ENCODE measurements around the gene C1orf87. TPM values are rescaled to one million over a fixed set of nuclear protein-coding genes. Genes with fewer than 3 reads are reported as not detected.

Gene C1orf87
- total RNA-seq, 1 donor from 2014 or later = not detected

GRCh38 chr1:60065199-60065598 is 8.4 kb downstream of the C1orf87 start:
- intact Hi-C loops (cut with micrococcal nuclease) = no loop called here

DNA sequence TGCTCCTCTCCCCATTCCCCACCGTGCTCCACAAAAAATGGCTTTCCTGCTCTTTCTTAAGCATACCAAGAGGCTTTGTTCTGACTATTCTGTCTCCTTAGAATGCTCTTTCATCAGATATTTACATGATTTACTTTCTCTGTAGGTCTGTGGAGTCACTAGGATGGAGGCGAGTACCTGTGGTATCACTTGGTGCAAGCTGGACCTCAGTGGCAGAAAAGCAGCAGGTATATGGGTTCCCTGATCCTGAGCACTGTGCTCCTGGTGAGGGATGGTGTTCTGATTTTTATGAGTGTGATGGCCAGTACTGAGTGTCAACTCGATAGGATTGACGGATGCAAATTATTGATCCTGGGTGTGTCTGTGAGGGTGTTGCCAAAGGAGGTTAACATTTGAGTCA is 10.0 kb downstream of the C1orf87 start:
- intact Hi-C loops (cut with micrococcal nuclease) = no loop called here

DNA sequence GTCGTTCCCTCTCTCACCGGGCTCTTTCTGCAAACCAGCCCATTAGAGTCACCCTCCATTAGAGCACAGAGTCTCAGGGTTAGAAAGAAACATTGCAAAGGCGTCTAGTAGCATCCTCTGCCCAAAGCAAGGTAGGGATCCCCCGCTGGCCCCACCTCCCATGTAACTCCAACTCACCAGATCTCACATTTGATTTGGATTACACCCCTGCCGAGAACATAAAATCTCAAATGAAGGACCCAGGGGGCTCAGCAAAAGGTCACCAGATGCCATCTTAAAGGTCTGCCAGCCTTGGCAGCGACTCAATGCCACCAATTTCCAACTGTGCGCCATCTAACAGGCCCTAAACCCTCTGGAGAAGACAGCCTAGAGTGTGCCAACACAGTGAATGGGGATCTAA is 14.1 kb downstream of the C1orf87 start:
- intact Hi-C loops (cut with micrococcal nuclease) = no loop called here

DNA sequence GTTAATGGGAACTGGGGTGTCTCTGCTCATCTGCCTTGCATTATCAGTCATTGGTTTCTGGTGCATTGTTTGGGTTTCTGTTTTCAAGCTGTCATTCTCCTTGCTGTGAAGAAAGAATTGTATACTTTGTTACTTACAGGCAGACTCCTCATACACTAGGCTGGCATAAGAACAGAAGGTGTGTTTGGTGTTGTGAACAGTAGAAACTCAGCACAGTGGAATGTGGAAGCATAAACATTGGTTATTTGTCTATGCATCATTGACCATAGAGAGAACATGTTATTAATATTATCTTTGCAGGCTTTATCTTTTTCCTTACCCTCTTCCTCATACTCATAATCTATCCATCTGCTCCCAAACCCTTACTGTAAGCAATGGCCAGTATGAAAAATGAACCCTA is 18.2 kb downstream of the C1orf87 start:
- intact Hi-C loops (cut with micrococcal nuclease) = no loop called here

DNA sequence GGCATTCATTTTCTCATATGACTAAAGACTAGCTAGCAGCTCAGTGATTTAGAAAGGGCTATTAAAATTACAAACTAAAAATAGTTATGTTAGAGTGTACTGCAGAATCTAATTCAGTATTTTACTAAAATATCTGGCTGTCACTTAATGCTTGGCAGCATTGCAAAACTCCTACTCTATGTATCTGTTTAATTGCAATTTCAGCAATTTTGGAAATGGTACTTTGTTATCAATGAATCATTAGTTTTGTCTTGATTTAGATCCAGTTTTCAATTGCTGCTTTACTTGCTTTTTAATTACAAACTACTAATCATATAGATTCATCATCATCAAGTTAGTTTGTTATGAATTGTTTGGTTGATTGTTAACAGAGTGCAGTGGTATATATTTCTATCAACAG is 19.2 kb downstream of the C1orf87 start:
- intact Hi-C loops (cut with micrococcal nuclease) = no loop called here

GRCh38 chr1:60052601-60053000 is 21.0 kb downstream of the C1orf87 start:
- intact Hi-C loops (cut with micrococcal nuclease) = no loop called here

GRCh38 chr1:60051191-60051590 is 22.4 kb downstream of the C1orf87 start:
- intact Hi-C loops (cut with micrococcal nuclease) = no loop called here

DNA sequence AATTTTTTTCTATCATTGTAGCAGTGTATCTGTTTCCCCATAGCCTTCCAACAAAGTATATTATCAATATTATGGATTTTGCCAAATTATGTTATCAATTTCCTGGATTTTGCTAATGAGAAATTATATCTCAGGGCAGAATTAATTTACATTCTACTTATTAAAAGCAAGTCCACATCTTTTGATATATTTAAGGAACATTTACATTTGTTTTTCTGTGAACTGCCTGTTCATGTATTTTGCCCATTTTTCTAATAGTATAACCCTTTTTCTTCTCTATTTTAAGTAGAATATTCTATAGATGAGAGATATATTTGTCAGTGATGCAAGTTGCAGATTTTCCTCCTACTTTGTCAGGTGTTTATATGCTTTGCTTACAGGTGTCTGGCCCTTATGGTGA is 24.4 kb downstream of the C1orf87 start:
- intact Hi-C loops (cut with micrococcal nuclease) = no loop called here

DNA sequence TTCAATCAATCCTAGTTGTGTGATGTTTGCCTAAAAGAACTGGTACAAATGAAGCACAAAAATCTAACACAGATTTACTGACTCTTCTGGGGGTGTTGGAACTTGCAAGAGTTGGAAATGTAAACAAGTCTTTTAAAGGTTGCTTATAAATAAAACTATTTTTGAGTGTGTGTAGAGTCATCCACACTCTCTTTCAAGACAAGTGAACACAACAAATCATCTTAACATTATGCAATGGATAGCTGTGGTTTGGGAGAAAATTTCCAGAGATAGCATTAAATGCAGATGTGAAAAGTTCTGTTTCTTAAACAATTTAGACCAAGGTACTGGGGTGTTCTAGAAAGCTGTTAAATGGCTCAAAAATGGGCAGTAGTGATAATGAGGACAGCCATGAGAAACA is 28.7 kb downstream of the C1orf87 start:
- intact Hi-C loops (cut with micrococcal nuclease) = no loop called here

GRCh38 chr1:60041783-60042182 is 31.8 kb downstream of the C1orf87 start:
- intact Hi-C loops (cut with micrococcal nuclease) = no loop called here

- intact Hi-C loops (cut with micrococcal nuclease) = no loop called here
Observed at GRCh38 chr1:60037669-60038068, 35.9 kb downstream of the C1orf87 start.

DNA sequence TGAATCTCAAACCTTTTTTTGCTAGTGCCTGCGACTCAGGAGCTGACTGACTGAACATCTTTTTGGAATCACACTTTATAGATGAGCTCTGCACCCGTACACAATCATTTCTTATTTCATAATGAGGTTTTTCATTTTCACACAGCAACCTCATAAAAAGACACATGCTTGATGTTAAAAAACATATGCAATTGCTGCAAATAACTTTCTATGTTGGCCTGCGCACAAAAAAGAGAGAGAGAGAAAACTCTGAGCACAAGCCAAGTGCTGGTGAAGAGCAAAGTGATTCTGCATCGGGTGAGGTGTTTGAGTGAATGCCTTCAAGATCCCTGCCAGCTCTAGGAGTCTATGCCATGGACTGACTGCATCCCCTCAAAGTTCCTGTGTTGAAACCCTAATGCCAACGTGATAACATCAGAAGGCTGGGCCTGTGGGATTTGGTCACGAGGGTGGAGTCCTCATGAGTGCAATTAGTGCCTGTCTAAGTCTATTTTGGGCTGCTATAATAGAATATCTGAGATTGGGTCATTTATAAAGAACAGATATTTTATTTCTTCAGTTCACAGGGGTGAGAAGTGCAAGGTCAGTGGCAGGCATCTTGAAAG is 36.6 kb downstream of the C1orf87 start:
- intact Hi-C loops (cut with micrococcal nuclease) = no loop called here

DNA sequence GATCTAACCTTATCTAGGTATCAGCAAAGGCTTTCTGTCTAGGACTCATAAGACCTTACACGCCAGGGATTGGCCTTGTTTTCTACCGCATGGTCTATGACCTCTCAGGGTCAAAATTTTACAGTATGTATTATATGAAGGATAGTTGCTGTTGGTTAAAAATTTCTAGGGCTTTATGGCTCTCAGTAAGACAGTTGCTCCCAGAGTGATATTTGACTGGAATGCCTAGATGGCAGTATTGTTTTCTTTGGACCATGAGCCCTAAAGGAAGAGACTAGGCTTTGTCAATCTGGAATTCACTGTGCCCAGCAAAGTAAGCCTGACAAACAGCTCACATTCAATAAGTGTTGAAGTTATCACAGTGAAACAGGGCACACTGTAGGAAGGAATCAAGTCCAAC is 37.6 kb downstream of the C1orf87 start:
- intact Hi-C loops (cut with micrococcal nuclease) = no loop called here

DNA sequence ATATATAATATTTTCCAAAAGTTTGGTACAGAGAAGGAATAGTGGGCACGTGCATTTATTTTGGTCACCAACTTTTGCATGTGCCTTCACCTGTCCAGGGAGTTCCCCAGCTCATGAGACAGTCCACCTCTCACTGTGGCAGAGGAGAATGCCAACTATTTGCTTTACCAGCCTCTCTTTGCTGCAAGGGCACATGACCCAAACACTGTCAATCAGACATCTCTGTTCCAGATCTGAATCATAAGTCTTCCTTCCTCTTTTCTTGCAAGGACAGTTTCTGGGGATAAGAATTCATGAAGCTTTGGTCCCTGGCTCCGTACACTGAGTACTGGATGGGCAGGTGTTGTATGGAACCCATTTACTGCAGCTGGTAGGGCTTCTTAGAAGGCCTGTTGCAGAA is 38.6 kb downstream of the C1orf87 start:
- intact Hi-C loops (cut with micrococcal nuclease) = no loop called here

- intact Hi-C loops (cut with micrococcal nuclease) = no loop called here
Observed at GRCh38 chr1:60033066-60033465, 40.5 kb downstream of the C1orf87 start.

DNA sequence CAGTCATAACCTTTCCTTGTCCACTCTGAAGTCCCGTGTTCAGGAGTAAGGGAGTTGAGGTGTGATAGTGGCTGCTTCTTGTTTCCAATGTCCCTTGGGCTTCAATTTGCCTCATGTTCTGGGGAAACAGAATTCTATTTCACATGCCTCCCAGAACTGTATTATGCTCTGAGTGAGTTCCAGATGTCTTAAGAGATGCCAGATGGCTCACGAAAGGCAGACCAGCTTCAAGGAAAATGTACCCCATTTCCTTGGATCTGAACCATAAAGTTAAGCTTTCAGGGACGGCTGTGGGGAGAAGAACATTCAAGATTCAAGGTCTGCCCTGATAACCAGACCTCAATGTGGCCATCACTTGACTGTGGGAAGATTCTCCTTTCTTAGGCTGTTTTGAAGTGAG is 42.4 kb downstream of the C1orf87 start:
- intact Hi-C loops (cut with micrococcal nuclease) = no loop called here

GRCh38 chr1:60025552-60025951 is 48.0 kb downstream of the C1orf87 start:
- intact Hi-C loops (cut with micrococcal nuclease) = no loop called here

GRCh38 chr1:60017508-60018205 is 55.9 kb downstream of the C1orf87 start:
- intact Hi-C loops (cut with micrococcal nuclease) = no loop called here

DNA sequence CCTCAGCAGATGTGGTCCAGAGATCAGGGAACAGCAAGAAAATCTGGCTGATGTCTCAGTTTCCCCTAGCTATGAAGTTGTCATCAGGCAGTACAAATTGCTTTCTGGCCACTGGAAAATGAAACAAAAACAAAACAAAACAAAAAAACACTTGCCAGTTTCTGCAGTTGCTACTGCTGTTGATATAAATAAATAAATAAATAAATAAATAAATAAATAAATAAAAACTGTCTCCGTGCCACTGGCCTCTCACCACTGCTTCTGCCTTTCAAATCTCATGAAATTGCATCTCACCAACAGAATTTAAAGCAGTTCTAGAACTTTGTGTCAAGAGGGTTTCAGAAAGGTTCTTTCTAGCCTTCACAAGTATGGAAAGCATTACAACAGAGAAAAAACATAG is 62.9 kb downstream of the C1orf87 start:
- intact Hi-C loops (cut with micrococcal nuclease) = no loop called here

DNA sequence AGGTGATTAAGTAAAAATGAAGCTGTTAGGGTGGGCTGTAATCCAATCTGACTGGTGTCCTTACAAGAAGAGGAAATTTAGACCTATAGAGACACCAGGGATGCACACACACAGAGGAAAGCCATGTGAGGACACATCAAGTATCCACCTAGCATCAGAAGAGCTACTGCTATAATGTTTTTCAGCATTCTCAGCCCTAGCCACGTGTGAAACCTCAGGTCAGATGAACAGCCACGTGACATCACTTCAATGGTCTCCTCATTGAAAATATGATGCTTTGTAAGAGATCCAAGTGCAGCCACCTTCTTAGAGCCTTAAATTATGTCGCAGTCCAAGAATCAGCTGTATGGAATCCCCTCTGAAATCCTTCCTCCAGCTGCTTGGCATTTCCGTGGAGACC is 65.1 kb downstream of the C1orf87 start:
- intact Hi-C loops (cut with micrococcal nuclease) = no loop called here

DNA sequence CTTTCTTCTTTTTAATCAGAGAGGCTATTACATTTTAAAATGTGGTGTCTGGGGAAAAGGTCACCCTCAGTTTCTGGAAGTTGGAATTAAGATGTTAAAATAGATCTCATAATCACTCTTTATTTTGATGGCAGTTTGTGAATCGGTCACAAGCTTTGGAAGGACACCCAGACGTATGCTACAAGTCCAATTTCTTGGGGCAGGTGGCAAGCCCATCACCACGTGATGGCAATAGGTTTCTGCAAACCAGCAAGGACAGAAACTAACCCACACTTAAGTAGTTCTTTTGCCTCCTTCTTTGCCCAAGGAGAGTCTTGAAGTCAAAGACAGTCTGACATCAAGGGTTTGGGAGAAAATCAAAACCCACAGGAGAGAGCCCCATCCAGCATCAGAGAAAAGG is 72.9 kb downstream of the C1orf87 start:
- intact Hi-C loops (cut with micrococcal nuclease) = no loop called here

- intact Hi-C loops (cut with micrococcal nuclease) = no loop called here
Observed at GRCh38 chr1:59999746-60000145, 73.8 kb downstream of the C1orf87 start.

- intact Hi-C loops (cut with micrococcal nuclease) = no loop called here
Observed at GRCh38 chr1:59999006-59999405, 74.6 kb downstream of the C1orf87 start.
